Measurements from ENCODE around the gene WDR83. TPM values are rescaled to one million over a fixed set of nuclear protein-coding genes. Genes with fewer than 3 reads are reported as not detected.

WDR83 gene
- total and polyA plus RNA-seq, 2 of the 4 experiments (the other 2 are of a cell fraction), result 5.9 to 8.9 TPM

DNA sequence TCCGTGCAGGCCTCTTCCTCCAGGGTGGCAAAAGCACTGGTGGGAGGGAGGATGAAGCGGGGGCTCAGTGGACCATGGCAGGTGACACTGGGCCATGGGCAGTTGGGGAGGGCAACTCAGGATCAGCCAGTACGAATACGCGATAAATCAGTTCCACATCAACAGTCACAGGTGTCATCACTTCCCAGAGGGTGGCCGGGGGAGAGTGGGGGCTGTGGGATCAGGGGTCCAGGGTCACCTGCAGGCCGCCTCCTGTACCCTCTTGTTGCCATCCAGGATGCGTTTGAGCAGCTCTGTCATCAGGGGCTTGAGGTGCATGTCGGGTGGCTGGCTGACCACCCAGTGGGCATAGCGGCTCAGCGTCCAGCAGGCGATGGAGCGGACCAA lies 39.7 kb downstream of the WDR83 start:
- Histone ChIP-seq H2BK20ac (ENCODE audit: low read depth, low read length) (no peak overlapping the region), H2BK120ac (ENCODE audit: low read depth, low read length) (no peak overlapping the region), H3K36me3 (ENCODE audit: control insufficient read depth, insufficient read depth, low read length) (peaks cover 76% of the 10 kb centered on the region), H2AFZ (replicated peaks; ENCODE audit: low read length, poor library complexity) (peak overlapping the region; percentile 21), H2AK5ac (ENCODE audit: low read depth, low read length) (no peak overlapping the region), H4K20me1 (ENCODE audit: insufficient read depth, low read length) (peaks cover 18% of the 10 kb centered on the region), H3K27ac (ENCODE audit: insufficient read depth, low read length) (no peak overlapping the region), H2AK9ac (replicated peaks; ENCODE audit: low read depth, low read length, poor library complexity) (no peak overlapping the region), H4K5ac (ENCODE audit: low read depth, low read length) (no peak overlapping the region), H2BK15ac (ENCODE audit: low read depth, low read length) (no peak overlapping the region), H3K9me3 (ENCODE audit: control insufficient read depth, insufficient read depth, low read length) (no peaks in the 10 kb centered on the region), H3K56ac (ENCODE audit: extremely low read depth, insufficient read depth, low read length) (no peak overlapping the region), H3K4ac (ENCODE audit: low read depth, low read length) (no peak overlapping the region), H4K8ac (ENCODE audit: low read depth in 2 of 2, low read length in 2 of 2) (no peak overlapping the region), H3K18ac (ENCODE audit: low read depth, low read length) (no peak overlapping the region), H4K91ac (ENCODE audit: insufficient read depth, low read depth, low read length) (no peak overlapping the region), H2BK5ac (ENCODE audit: low read depth, low read length, poor library complexity, severe bottlenecking) (no peak overlapping the region), H3K14ac (replicated peaks; ENCODE audit: low read depth, low read length) (no peak overlapping the region), H3K4me1 (ENCODE audit: control insufficient read depth, insufficient read depth, low read length) (no peaks in the 10 kb centered on the region), H3K27me3 (ENCODE audit: control insufficient read depth, insufficient read depth, low read length) (no peaks in the 10 kb centered on the region), H3K4me3 (ENCODE audit: insufficient read depth, low read depth, low read length) (no peak overlapping the region), H3K4me2 (ENCODE audit: low read depth, low read length) (no peak overlapping the region), H3K23ac (ENCODE audit: low read depth, low read length) (no peak overlapping the region), H3K9me1 (ENCODE audit: insufficient read depth, low read length) (no peaks in the 10 kb centered on the region), H3K9ac (ENCODE audit: low read depth, low read length) (no peak overlapping the region), H3K79me1 (ENCODE audit: low read depth in 1 of 2, low read length in 2 of 2) (peaks cover 15 to 30% of the 10 kb centered on the region in 2 experiments)
- TF ChIP-seq SMC3 (IDR thresholded peaks at IDR 0.05; ENCODE audit: low read depth, low read length) (no peak), POLR2A (IDR thresholded peaks at IDR 0.05; ENCODE audit: low read depth, low read length) (no peak), CHD1 (IDR thresholded peaks at IDR 0.05; ENCODE audit: low read depth, low read length) (no peak), ELK1 (IDR thresholded peaks at IDR 0.05; ENCODE audit: borderline replicate concordance, low read depth, low read length) (no peak), MAZ (IDR thresholded peaks at IDR 0.05; ENCODE audit: borderline replicate concordance, low read depth, low read length) (no peak), RFX5 (IDR thresholded peaks at IDR 0.05; ENCODE audit: low read depth, low read length) (no peak)
- DNase-seq (no peak), ATAC-seq (ENCODE audit: low read depth) (no peak)
- intact Hi-C loops (cut with micrococcal nuclease) (no loop called here), dilution Hi-C loops (cut with HindIII; ENCODE audit: low sequenced_read_pairs, unreplicated experiment) (no loop called here), in situ Hi-C loops (cut with MboI; ENCODE audit: low sequenced_read_pairs) (no loop called here)
- BruUV-seq (replicated peaks), result no TSS peak
- ChIA-PET POLR2A (ENCODE audit: unreplicated experiment) (no interaction called here), CTCF (no interaction called here)
- 98% methylated on average over 7 of the region's 13 CpGs; no CpG with 5 or more reads in 1 of the 2 experiments for WGBS, 2 experiments (ENCODE audit: extremely low coverage in 2 of 2, insufficient read length in 1 of 2)
